Measurements from ENCODE around the gene AKR1E2.

Gene AKR1E2

GRCh38 chr10:4883079-4883739 is 57.2 kb downstream of the AKR1E2 start:
- Histone ChIP-seq H3F3A (ENCODE audit: low read depth) (no peaks in the 10 kb centered on the region), H4K20me1 (ENCODE audit: insufficient read depth, low read length, poor library complexity, severe bottlenecking) (no peaks in the 10 kb centered on the region), H3K4me3 (ENCODE audit: low read length, poor library complexity, severe bottlenecking) (no peak overlapping the region), H3K9ac (ENCODE audit: low read depth, low read length, poor library complexity, severe bottlenecking) (no peak overlapping the region), H2AFZ (ENCODE audit: low read length) (no peak overlapping the region), H3K36me3 (ENCODE audit: insufficient read depth, low read length) (no peaks in the 10 kb centered on the region), H3K4me2 (ENCODE audit: low read depth, low read length, poor library complexity, severe bottlenecking) (peak overlapping the region; percentile 28), H3K27me3 (ENCODE audit: insufficient read depth, low read length, poor library complexity, severe bottlenecking) (no peaks in the 10 kb centered on the region), H3K9me3 (ENCODE audit: insufficient read depth, low read depth, low read length) (no peaks in the 10 kb centered on the region), H3K4me1 (ENCODE audit: insufficient read depth, low read length, poor library complexity, severe bottlenecking) (peaks cover 20% of the 10 kb centered on the region), H3K79me2 (ENCODE audit: insufficient read depth, low read length) (no peaks in the 10 kb centered on the region), H3K9me2 (replicated peaks; ENCODE audit: low read depth, low read length) (no peaks in the 10 kb centered on the region)
- TF ChIP-seq EZH2phosphoT487 (IDR thresholded peaks at IDR 0.05; ENCODE audit: borderline replicate concordance) (no peak), CTCF (conservative IDR thresholded peaks at IDR 0.05; ENCODE audit: low read length) (no peak)

DNA sequence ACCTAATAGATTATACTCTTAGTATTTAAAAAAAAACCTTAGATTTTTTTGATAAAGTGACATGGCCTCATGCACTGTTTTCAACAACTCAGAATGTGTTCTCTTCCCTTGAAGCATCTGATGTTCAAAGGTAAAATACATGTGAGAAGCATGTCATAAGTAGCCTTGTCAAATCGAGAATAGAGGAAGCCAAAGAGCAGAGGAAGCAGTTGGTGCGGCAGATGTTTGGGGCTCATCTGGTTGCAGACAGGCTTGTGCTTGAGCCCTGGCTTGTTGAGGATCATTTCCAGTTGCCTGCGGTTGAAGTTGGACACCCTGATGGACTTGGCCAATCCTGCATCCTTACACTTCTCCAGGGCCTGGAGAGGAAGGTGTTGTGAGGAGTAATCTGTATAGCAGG is 59.2 kb downstream of the AKR1E2 start:
- H2AFZ ChIP-seq (ENCODE audit: low read length), result no peak overlapping the region
- H4K20me1 ChIP-seq (ENCODE audit: insufficient read depth, low read length, poor library complexity, severe bottlenecking), result no peaks in the 10 kb centered on the region
- peaks cover 20% of the 10 kb centered on the region for H3K4me1 ChIP-seq (ENCODE audit: insufficient read depth, low read length, poor library complexity, severe bottlenecking)
- H3K9ac ChIP-seq (ENCODE audit: low read depth, low read length, poor library complexity, severe bottlenecking), result no peak overlapping the region
- no peaks in the 10 kb centered on the region for H3K79me2 ChIP-seq (ENCODE audit: insufficient read depth, low read length)
- TF ChIP-seq CTCF (conservative IDR thresholded peaks at IDR 0.05; ENCODE audit: low read length) (no peak), EZH2phosphoT487 (IDR thresholded peaks at IDR 0.05; ENCODE audit: borderline replicate concordance) (no peak)
- no peak overlapping the region for H3K4me3 ChIP-seq (ENCODE audit: low read length, poor library complexity, severe bottlenecking)
- no peaks in the 10 kb centered on the region for H3K9me3 ChIP-seq (ENCODE audit: insufficient read depth, low read depth, low read length)
- H3K9me2 ChIP-seq (replicated peaks; ENCODE audit: low read depth, low read length), result no peaks in the 10 kb centered on the region
- H3K36me3 ChIP-seq (ENCODE audit: insufficient read depth, low read length), result no peaks in the 10 kb centered on the region
- H3F3A ChIP-seq (ENCODE audit: low read depth), result no peaks in the 10 kb centered on the region
- H3K4me2 ChIP-seq (ENCODE audit: low read depth, low read length, poor library complexity, severe bottlenecking), result no peak overlapping the region
- H3K27me3 ChIP-seq (ENCODE audit: insufficient read depth, low read length, poor library complexity, severe bottlenecking), result no peaks in the 10 kb centered on the region

DNA sequence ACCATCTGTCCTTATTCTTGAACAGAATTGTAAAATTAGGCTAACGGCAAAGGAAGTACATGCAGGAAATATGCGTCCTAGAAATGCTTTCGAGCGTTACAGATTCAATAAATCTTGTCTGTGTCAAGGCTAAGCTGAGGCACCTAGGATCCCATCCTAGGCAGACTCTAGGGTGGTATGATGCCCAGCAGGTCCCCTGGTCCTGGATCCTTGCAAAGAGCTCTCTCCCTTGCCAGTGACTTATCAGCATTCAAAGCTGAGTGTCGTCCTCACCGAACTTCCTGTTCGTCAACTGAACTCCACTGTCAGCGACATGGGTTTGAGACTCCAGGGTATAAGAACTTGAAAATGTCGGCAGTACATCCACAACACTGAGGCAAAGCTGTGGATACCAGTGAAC is 61.5 kb downstream of the AKR1E2 start:
- no peaks in the 10 kb centered on the region for H3K9me3 ChIP-seq (ENCODE audit: insufficient read depth, low read depth, low read length)
- no peak for TF ChIP-seq EZH2phosphoT487 (IDR thresholded peaks at IDR 0.05; ENCODE audit: borderline replicate concordance)
- no peak for TF ChIP-seq CTCF (conservative IDR thresholded peaks at IDR 0.05; ENCODE audit: low read length)
- H3K4me1 ChIP-seq (ENCODE audit: insufficient read depth, low read length, poor library complexity, severe bottlenecking), result peaks cover 20% of the 10 kb centered on the region

More for the DNA sequence above, 61.5 kb downstream of the AKR1E2 start:
- peak overlapping the region; percentile 20 for H3K4me2 ChIP-seq (ENCODE audit: low read depth, low read length, poor library complexity, severe bottlenecking)
- no peaks in the 10 kb centered on the region for H3K36me3 ChIP-seq (ENCODE audit: insufficient read depth, low read length)
- no peaks in the 10 kb centered on the region for H3K79me2 ChIP-seq (ENCODE audit: insufficient read depth, low read length)
- no peak overlapping the region for H3K4me3 ChIP-seq (ENCODE audit: low read length, poor library complexity, severe bottlenecking)
- no peaks in the 10 kb centered on the region for H3K9me2 ChIP-seq (replicated peaks; ENCODE audit: low read depth, low read length)
- H4K20me1 ChIP-seq (ENCODE audit: insufficient read depth, low read length, poor library complexity, severe bottlenecking), result no peaks in the 10 kb centered on the region
- H3K9ac ChIP-seq (ENCODE audit: low read depth, low read length, poor library complexity, severe bottlenecking), result peak overlapping the region; percentile 52
- peak overlapping the region; percentile 59; the same call in 1 of the 2 replicates for H2AFZ ChIP-seq (ENCODE audit: low read length)
- H3K27me3 ChIP-seq (ENCODE audit: insufficient read depth, low read length, poor library complexity, severe bottlenecking), result no peaks in the 10 kb centered on the region
- no peaks in the 10 kb centered on the region for H3F3A ChIP-seq (ENCODE audit: low read depth)
